ENCODE results near the gene ZNRD2. TPM values are rescaled to one million over a fixed set of nuclear protein-coding genes. Genes with fewer than 3 reads are reported as not detected.

Gene ZNRD2
- total RNA-seq, 2 donors from 2014 or later, result 24.6 to 35.0 TPM

- intact Hi-C loops (cut with DNase I), result loop anchor here in 1 of 2 donors (10.0 kb wide), 1 partner anchor 49 kb away; no protein-coding TSS in a partner anchor
- no peak for DNase-seq
- ATAC-seq, result peak; percentile 19 to 53
These were observed 23.5 kb downstream of the ZNRD2 start for GRCh38 chr11:65593518-65594414.

GRCh38 chr11:65595131-65595530 is 24.9 kb downstream of the ZNRD2 start:
- ATAC-seq, result no peak
- DNase-seq, result no peak
- intact Hi-C loops (cut with DNase I), result loop anchor here in 1 of 2 donors (10.0 kb wide), 1 partner anchor 50 kb away; no protein-coding TSS in a partner anchor

- DNase-seq, result no peak
These were observed 25.4 kb downstream of the ZNRD2 start, which contains the start of gene KCNK7 for GRCh38 chr11:65595543-65596281. Gene KCNK7, minus strand, starts transcription at chr11:65595800. Its CDS starts 28 bp downstream, at chr11:65595772.

GRCh38 chr11:65596520-65596919 is 26.2 kb downstream of the ZNRD2 start:
- intact Hi-C loops (cut with DNase I), result loop anchor here in 1 of 2 donors (10.0 kb wide), 1 partner anchor 52 kb away; no protein-coding TSS in a partner anchor
- DNase-seq, result no peak
- ATAC-seq, result no peak

More at GRCh38 chr11:65595543-65596281, 25.4 kb downstream of the ZNRD2 start, which contains the start of gene KCNK7:
- ATAC-seq, result no peak
- intact Hi-C loops (cut with DNase I), result loop anchor here in 1 of 2 donors (10.0 kb wide), 1 partner anchor 51 kb away; no protein-coding TSS in a partner anchor

- intact Hi-C loops (cut with DNase I), result loop anchor here in 1 of 2 donors (10.0 kb wide), 1 partner anchor 53 kb away; no protein-coding TSS in a partner anchor
- ATAC-seq (no peak), DNase-seq (no peak)
These were observed 28.0 kb downstream of the ZNRD2 start for GRCh38 chr11:65598258-65598699.

GRCh38 chr11:65599216-65599954 is 29.1 kb downstream of the ZNRD2 start:
- intact Hi-C loops (cut with DNase I), result loop anchor here in 1 of 2 donors (10.0 kb wide), 1 partner anchor 55 kb away; no protein-coding TSS in a partner anchor
- DNase-seq (no peak), ATAC-seq (no peak)

GRCh38 chr11:65599955-65600246 is 29.6 kb downstream of the ZNRD2 start:
- no peak for DNase-seq
- ATAC-seq, result no peak
- intact Hi-C loops (cut with DNase I), result loop anchor here in 1 of 2 donors (10.0 kb wide), 1 partner anchor 55 kb away; no protein-coding TSS in a partner anchor

GRCh38 chr11:65604258-65604657 is 34.0 kb downstream of the ZNRD2 start:
- intact Hi-C loops (cut with DNase I), result no loop called here
- no peak for ATAC-seq
- no peak for DNase-seq

GRCh38 chr11:65606876-65607613 is 36.8 kb downstream of the ZNRD2 start:
- intact Hi-C loops (cut with DNase I), result no loop called here
- peak; percentile 97 to 98 for ATAC-seq
- peak; percentile 95 for DNase-seq

- DNase-seq (no peak), ATAC-seq (no peak)
- intact Hi-C loops (cut with DNase I), result no loop called here
These were observed 37.5 kb downstream of the ZNRD2 start for GRCh38 chr11:65607614-65608426.

- DNase-seq, result no peak
- ATAC-seq, result no peak
- intact Hi-C loops (cut with DNase I), result no loop called here
These were observed 39.0 kb downstream of the ZNRD2 start for GRCh38 chr11:65609229-65609628.

- DNase-seq (no peak), ATAC-seq (no peak)
- intact Hi-C loops (cut with DNase I), result loop anchor here in 1 of 2 donors (5.0 kb wide), 1 partner anchor 32 kb away; the partner anchor contains the start of gene EHBP1L1
These were observed 39.4 kb downstream of the ZNRD2 start for GRCh38 chr11:65609665-65610064.

- ATAC-seq (no peak), DNase-seq (no peak)
- intact Hi-C loops (cut with DNase I), result loop anchor here in 1 of 2 donors (5.0 kb wide), 1 partner anchor 33 kb away; the partner anchor contains the start of gene EHBP1L1
These were observed 40.1 kb downstream of the ZNRD2 start for GRCh38 chr11:65610404-65610803.

- DNase-seq (peak; percentile 79), ATAC-seq (no peak)
- intact Hi-C loops (cut with DNase I), result loop anchor here in 1 of 2 donors (5.0 kb wide), 1 partner anchor 34 kb away; the partner anchor contains the start of gene EHBP1L1
These were observed 40.9 kb downstream of the ZNRD2 start for GRCh38 chr11:65611028-65611757.

GRCh38 chr11:65611758-65612603 is 41.7 kb downstream of the ZNRD2 start:
- ATAC-seq (no peak), DNase-seq (no peak)
- intact Hi-C loops (cut with DNase I), result loop anchor here in 1 of 2 donors (5.0 kb wide), 1 partner anchor 35 kb away; the partner anchor contains the start of gene EHBP1L1
